Measurements from ENCODE around the gene HIF1AN.

DNA sequence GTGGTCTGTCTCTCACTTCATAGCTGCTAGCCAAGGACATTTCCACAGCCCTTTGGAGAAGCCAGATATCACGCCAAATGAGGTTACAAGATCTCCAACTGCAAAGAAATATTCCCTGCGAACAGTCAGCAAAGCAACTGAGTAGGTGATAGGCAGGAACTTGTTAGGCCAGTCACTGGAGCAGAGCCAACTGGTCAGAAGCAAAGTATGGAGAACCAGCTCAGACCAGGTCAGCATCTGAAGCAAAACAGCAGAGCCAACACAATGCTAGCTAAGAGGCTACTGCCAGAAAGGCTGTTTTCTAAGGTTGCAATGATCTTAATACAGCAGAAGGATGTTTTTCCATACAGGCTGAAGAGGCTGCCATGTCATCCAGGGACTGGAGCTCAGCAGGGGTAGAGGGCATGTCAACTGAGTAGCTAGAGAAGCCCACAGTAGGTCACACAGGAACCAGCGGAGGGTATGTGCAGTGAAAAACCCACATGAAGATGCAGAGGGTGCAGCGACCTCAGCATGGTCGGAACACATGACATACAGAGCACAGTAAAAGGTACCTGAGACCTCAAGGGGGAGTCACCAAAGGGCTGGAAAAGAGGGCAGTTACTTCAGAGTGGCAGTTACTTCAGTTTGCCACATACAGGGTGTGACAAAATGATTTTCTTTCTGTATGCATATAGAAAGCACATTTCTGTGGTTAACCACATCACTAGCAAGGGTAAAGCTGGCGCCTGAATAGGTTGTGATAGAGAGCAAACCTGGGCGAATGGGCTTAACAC lies 25.0 kb upstream of the HIF1AN start:
- TF ChIP-seq, protein P1, sequence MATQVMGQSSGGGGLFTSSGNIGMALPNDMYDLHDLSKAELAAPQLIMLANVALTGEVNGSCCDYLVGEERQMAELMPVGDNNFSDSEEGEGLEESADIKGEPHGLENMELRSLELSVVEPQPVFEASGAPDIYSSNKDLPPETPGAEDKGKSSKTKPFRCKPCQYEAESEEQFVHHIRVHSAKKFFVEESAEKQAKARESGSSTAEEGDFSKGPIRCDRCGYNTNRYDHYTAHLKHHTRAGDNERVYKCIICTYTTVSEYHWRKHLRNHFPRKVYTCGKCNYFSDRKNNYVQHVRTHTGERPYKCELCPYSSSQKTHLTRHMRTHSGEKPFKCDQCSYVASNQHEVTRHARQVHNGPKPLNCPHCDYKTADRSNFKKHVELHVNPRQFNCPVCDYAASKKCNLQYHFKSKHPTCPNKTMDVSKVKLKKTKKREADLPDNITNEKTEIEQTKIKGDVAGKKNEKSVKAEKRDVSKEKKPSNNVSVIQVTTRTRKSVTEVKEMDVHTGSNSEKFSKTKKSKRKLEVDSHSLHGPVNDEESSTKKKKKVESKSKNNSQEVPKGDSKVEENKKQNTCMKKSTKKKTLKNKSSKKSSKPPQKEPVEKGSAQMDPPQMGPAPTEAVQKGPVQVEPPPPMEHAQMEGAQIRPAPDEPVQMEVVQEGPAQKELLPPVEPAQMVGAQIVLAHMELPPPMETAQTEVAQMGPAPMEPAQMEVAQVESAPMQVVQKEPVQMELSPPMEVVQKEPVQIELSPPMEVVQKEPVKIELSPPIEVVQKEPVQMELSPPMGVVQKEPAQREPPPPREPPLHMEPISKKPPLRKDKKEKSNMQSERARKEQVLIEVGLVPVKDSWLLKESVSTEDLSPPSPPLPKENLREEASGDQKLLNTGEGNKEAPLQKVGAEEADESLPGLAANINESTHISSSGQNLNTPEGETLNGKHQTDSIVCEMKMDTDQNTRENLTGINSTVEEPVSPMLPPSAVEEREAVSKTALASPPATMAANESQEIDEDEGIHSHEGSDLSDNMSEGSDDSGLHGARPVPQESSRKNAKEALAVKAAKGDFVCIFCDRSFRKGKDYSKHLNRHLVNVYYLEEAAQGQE (IDR thresholded peaks at IDR 0.05; ENCODE audit: insufficient read depth in 1 of 2, low read depth in 2 of 2, low read length in 1 of 2), result no peak
- TF ChIP-seq, protein P2, sequence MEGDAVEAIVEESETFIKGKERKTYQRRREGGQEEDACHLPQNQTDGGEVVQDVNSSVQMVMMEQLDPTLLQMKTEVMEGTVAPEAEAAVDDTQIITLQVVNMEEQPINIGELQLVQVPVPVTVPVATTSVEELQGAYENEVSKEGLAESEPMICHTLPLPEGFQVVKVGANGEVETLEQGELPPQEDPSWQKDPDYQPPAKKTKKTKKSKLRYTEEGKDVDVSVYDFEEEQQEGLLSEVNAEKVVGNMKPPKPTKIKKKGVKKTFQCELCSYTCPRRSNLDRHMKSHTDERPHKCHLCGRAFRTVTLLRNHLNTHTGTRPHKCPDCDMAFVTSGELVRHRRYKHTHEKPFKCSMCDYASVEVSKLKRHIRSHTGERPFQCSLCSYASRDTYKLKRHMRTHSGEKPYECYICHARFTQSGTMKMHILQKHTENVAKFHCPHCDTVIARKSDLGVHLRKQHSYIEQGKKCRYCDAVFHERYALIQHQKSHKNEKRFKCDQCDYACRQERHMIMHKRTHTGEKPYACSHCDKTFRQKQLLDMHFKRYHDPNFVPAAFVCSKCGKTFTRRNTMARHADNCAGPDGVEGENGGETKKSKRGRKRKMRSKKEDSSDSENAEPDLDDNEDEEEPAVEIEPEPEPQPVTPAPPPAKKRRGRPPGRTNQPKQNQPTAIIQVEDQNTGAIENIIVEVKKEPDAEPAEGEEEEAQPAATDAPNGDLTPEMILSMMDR (IDR thresholded peaks at IDR 0.05), result no peak
- TF ChIP-seq POLR2AphosphoS5 (IDR thresholded peaks at IDR 0.05; ENCODE audit: low read depth, low read length) (no peak), TCF7L2 (IDR thresholded peaks at IDR 0.05; ENCODE audit: low read depth, low read length) (no peak), SIN3A (IDR thresholded peaks at IDR 0.05; ENCODE audit: borderline replicate concordance, insufficient read depth, low read depth, low read length) (no peak)

All from Panc1 (cell line).